NCI-H1694 (cell line): Measurements from ENCODE around the gene RIMBP2.

ENCODE experiments used
- DNase-seq: peaks from one replicate; lab custom pipeline; 2025; lab: John Stamatoyannopoulos, UW

The RIMBP2 gene

GRCh38 chr12:130485291-130486145 lies 230.6 kb downstream of the RIMBP2 start:
- no peak for DNase-seq

GRCh38 chr12:130484221-130484620 lies 231.9 kb downstream of the RIMBP2 start:
- DNase-seq, result no peak

- DNase-seq, result no peak
Observed at GRCh38 chr12:130483616-130484180, 232.4 kb downstream of the RIMBP2 start.

GRCh38 chr12:130482448-130482847 lies 233.7 kb downstream of the RIMBP2 start:
- DNase-seq, result no peak

- DNase-seq, result no peak
Observed at GRCh38 chr12:130481392-130481879, 234.7 kb downstream of the RIMBP2 start.

GRCh38 chr12:130480887-130481286 lies 235.2 kb downstream of the RIMBP2 start:
- no peak for DNase-seq

- no peak for DNase-seq
Observed at GRCh38 chr12:130480231-130480630, 235.9 kb downstream of the RIMBP2 start.

- no peak for DNase-seq
Observed at GRCh38 chr12:130479401-130480125, 236.5 kb downstream of the RIMBP2 start.

GRCh38 chr12:130478786-130479185 lies 237.3 kb downstream of the RIMBP2 start:
- no peak for DNase-seq

- no peak for DNase-seq
Observed at GRCh38 chr12:130477701-130478100, 238.4 kb downstream of the RIMBP2 start.

GRCh38 chr12:130477266-130477665 lies 238.8 kb downstream of the RIMBP2 start:
- no peak for DNase-seq

GRCh38 chr12:130476451-130477135 lies 239.5 kb downstream of the RIMBP2 start:
- no peak for DNase-seq

- no peak for DNase-seq
Observed at GRCh38 chr12:130474599-130475269, 241.4 kb downstream of the RIMBP2 start.

GRCh38 chr12:130473266-130473665 lies 242.8 kb downstream of the RIMBP2 start:
- no peak for DNase-seq

GRCh38 chr12:130470969-130471368 lies 245.1 kb downstream of the RIMBP2 start:
- DNase-seq, result no peak

GRCh38 chr12:130469552-130469951 lies 246.5 kb downstream of the RIMBP2 start:
- DNase-seq, result no peak

- no peak for DNase-seq
Observed at GRCh38 chr12:130468700-130469245, 247.3 kb downstream of the RIMBP2 start.

- no peak for DNase-seq
Observed at GRCh38 chr12:130468186-130468585, 247.9 kb downstream of the RIMBP2 start.

GRCh38 chr12:130465626-130466025 lies 250.5 kb downstream of the RIMBP2 start:
- DNase-seq, result no peak

- no peak for DNase-seq
Observed at GRCh38 chr12:130465046-130465445, 251.1 kb downstream of the RIMBP2 start.
